HG03575 (cell line): ENCODE measurements around the gene KCNJ16.
A peak's percentile ranks its signal among the peaks of the same experiment; 100 is the strongest.

Source experiments
- ATAC-seq: cut with Tn5 transposase; IDR thresholded peaks from one replicate; pipeline ENCODE4 v1.9.1; 2021; ENCODE audit not compliant: unreplicated experiment, insufficient number of reproducible peaks, low FRiP score; ENCODE audit errors: extremely low read depth

KCNJ16 gene

GRCh38 chr17:70116919-70117318, 41.9 kb downstream of the KCNJ16 start:
- no peak for ATAC-seq

DNA sequence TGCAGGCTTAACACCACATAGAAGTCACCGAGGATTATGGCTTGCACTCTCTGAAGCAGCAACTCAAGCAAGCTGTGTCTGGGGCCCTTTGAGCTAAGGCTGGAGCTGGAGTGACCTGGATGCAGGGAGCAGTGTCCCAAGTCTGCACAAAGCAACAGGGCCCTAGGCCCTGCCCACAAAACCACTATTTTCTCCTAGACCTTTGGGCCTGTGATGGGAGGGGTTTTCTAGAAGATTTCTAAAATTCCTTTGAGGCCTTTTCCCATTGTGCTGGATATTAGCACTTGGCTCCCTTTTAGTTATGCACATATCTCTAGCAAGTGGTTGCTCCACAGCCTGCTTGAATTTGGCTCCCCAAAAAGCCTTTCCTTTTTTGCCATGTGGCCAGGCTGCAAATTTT, 44.5 kb downstream of the KCNJ16 start:
- no peak for ATAC-seq

DNA sequence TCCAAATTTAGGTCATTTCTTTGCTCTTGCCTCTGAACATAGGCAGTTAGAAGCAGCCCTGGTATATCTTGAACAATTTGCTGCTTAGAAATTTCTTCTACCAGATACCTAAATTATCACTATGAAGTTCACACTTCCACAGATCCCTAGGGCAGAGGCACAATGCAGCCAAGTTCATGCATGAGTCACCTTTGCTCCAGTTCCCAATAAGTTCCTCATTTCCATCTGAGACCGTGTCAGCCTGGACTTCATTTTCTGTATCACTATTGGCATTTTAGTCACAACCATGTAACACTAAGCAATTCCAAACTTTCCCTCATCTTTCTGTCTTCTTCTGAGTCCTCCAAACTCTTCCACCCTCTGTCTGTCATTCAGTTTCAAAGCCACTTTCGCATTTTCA, 45.0 kb downstream of the KCNJ16 start:
- ATAC-seq: no peak

DNA sequence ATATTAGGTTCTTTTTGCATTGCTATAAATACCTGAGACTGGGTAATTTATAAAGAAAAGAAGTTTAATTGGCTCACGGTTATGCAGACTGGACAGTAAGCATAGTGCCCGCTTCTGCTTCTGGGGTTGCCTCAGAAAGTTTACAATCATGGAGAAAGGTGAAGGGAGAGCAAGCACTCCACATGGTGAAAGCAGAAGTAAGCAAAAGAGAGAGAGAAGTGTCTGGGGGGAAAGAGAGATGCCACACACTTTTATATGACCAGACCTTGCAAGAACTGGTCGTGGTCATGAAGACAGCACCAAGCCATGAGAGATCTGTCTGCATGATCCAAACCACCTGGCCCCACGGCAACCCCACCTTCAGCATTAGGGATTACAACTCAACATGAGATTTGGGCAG, 45.4 kb downstream of the KCNJ16 start:
- no peak for ATAC-seq

DNA sequence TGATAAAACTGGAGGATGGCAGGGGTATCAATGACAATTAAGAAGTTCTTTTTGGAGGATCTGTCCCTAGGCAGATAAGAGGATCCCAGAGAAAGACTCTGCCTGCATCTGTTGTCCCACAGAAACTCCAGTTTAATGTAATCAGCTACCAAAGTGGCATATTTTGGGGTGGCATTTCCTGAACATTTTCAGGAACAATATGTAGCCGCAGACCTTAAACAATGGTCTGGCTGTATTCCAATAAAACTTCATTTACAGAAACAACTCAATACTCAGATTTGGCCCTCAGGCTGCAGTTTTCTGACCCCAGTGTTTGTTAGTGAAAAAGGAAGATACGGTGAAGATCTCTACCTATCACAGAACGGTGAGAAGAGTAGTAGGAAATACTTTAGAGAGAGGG, 46.1 kb downstream of the KCNJ16 start:
- ATAC-seq: no peak

DNA sequence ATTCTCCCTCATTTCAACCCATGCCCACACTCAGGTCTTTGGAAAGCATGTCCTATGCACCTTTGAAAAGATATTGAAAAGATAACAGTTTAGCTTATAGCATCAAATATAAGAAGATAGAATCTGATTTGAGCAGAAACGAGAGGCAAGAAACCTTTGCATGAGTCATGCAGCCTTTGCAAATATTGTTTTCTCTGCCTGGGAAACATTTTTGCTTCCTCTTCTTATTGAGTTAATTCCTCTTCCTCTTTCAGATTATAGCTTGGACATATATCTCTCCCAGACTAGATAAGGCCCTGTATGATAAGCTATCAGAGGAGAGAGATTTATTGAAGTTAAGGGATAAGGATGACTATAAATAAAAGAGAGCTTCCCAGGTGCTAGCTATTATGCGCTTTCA, 48.2 kb downstream of the KCNJ16 start:
- ATAC-seq: no peak

- ATAC-seq: no peak
Measured at GRCh38 chr17:70124723-70125122, 49.7 kb downstream of the KCNJ16 start.

DNA sequence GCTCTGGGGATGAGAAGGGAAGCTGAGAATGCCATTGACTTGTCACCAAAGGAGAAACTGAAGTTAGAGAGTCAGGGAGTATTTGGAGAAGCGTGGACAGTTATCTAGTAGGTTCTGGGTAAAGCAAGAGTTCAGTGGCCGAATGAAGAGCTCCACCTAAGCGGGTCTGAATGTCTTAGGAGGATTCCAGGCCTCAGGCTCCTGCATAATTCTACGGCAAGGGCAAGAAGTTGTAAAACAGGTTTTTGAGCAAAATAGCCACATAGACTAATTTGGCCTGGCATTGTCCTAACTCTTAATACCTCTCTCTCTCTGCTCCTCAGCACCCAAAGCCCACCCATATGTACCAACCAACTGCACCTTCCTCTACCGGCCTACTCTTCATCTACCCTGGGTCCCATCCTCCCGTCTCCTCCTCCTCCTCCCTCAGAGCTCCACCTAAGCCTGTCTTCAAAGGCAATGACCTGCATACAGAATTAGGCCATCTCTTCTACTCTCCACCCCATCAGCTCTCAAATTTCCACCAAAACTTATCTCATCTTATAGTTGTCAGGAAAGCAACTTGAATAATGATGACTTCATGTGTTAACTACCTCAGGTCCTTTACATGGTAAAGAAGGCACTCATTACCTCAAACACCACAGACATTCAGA, 52.3 kb downstream of the KCNJ16 start:
- ATAC-seq: no peak

GRCh38 chr17:70128727-70129238, 53.8 kb downstream of the KCNJ16 start:
- no peak for ATAC-seq

- no peak for ATAC-seq
Measured at GRCh38 chr17:70130289-70130688, 55.3 kb downstream of the KCNJ16 start.

DNA sequence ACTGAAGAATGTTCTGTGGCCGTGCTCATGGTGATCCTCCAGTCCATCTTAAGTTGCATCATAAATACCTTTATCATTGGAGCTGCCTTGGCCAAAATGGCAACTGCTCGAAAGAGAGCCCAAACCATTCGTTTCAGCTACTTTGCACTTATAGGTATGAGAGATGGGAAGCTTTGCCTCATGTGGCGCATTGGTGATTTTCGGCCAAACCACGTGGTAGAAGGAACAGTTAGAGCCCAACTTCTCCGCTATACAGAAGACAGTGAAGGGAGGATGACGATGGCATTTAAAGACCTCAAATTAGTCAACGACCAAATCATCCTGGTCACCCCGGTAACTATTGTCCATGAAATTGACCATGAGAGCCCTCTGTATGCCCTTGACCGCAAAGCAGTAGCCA, 57.5 kb downstream of the KCNJ16 start:
- no peak for ATAC-seq

GRCh38 chr17:70134042-70134441, 59.0 kb downstream of the KCNJ16 start:
- no peak for ATAC-seq

- no peak for ATAC-seq
Measured at GRCh38 chr17:70134777-70135176, 59.8 kb downstream of the KCNJ16 start.

GRCh38 chr17:70136131-70136530, 61.1 kb downstream of the KCNJ16 start:
- no peak for ATAC-seq

- ATAC-seq: peak; percentile 97
Measured at GRCh38 chr17:70137451-70138230, 62.6 kb downstream of the KCNJ16 start.

DNA sequence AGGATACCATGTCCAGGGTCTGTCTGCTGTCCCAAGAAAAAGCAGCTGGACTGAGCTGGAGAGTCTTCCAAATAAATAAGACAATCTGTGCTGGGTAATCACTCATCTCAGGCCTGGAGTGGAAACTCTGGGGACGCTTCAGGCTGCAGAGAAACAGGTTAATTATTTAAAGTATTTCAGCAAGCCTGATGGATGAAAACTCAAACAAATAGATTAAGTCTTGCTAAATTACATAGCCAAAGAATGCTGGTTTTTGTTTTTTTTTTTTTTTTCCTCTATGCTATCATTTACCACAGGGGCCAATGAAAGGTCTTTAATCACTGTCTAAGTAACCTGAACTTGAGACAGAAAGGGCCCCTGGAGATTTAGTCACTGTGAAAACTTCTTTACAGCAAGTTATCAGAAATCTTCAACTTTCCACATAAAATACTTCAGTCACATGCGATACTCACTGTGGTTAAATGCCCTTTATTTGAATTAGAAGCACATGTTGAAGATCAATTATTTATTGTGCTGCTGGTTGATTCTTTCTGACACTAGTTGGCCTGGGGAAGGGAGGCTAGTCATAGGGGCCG, 63.4 kb downstream of the KCNJ16 start:
- no peak for ATAC-seq

DNA sequence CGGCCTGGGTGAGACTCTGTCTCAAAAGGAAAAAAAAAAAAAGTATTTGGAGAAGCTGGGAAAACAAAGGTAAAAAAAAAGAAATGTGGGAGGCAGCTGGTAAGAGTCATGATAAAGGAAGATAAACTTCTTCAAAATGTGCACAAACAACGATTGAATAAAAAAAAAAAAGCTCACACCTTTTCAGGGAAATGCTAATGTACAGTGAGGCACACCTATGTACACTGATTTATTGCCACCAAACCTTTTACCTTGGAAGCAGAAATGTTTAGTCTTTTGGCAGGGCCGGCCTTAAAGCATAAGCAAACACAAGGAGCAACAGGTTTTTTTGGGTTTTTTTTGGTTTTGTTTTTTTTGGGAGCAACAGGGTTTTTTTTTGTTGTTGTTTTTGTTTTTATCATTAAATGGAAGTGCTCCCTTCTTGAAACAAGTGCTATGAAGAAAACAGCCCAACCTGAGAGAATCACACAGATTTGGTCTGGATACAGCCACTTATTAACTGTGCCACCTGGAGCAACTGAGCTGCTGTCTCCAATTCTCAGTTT, 64.5 kb downstream of the KCNJ16 start:
- no peak for ATAC-seq

- no peak for ATAC-seq
Measured at GRCh38 chr17:70144260-70144846, 69.3 kb downstream of the KCNJ16 start.

DNA sequence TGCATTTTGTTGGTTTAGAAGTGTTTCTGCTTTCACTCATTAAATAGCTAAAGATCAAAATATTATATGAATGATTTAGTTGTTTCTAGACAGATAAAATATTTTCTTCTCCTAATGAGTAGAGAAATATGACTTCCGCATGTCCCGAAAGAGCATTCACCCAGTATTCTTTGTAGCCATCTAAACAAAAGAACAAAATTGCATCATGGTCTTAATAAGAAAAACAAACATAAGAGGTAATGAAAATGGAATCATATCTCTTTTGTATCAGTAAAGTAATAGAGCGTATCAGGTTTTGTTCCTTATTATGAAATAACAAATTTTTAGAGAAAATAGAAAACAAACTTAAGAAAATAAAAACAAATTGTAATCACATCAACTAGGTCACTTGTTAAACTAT, 78.2 kb downstream of the KCNJ16 start:
- ATAC-seq: no peak

DNA sequence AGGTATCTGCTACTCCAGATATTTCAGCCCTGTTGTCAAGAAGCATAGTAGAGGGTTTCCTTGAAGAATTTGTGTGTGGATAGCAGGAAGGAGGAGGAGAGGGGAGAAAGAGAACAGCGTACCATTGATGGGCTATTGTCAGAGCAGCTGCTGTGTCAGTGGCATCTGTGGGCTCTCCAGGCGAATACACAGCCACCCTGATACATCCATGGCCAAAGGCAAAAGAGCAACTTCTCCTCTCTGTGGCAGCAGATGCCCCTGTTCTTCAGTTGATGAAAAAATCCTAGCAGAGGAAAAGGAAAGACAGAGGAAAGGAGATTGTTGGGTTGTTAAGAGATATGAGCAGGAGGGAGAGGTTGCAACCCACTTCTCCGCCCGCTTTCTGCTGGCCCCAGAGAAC, 82.1 kb downstream of the KCNJ16 start:
- no peak for ATAC-seq
